ENCODE results near the gene SMR3A. TPM values are rescaled to one million over a fixed set of nuclear protein-coding genes. Genes with fewer than 3 reads are reported as not detected.

The SMR3A gene
- total RNA-seq (2014; rRNA removed; shearing (Covaris generic)): not detected in 2 replicates

GRCh38 chr4:70360460-70360859 is at the start of gene SMR3A:
TSS of gene SMR3A (plus strand) at chr4:70360760. CDS start at chr4:70362116, 1,356 bp downstream.
- no peak for DNase-seq (ENCODE audit: low spot score)

- DNase-seq (ENCODE audit: low spot score): no peak
Measured at GRCh38 chr4:70313736-70314135, 46.8 kb upstream of the SMR3A start.

DNA sequence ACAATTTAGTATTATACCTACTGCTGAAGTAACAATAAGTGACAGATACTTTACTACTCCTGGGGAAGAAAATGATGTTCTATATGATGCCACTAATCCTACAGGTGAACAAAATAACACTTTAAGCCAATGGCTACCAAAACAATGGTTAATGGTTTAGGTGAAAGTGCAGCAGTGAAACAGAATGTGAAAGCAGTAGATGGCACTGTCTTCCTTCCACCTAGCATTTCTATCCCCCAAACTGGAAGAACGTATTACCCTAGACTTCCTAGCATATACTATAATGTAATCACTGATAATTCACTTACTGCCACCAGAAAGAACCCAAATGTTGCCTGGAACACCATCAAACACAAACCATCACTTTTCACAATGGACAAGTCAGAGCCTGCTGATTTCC is 44.6 kb upstream of the SMR3A start:
- no peak for DNase-seq (ENCODE audit: low spot score)

- DNase-seq (ENCODE audit: low spot score): no peak
Measured at GRCh38 chr4:70326052-70326451, 34.5 kb upstream of the SMR3A start.

GRCh38 chr4:70334681-70335080 is 25.9 kb upstream of the SMR3A start, which contains the start of gene CABS1:
TSS of gene CABS1 (plus strand) at chr4:70334981. CDS start at chr4:70335040, 59 bp downstream.
- DNase-seq (ENCODE audit: low spot score): no peak

GRCh38 chr4:70336043-70336442 is 24.5 kb upstream of the SMR3A start:
- no peak for DNase-seq (ENCODE audit: low spot score)

DNA sequence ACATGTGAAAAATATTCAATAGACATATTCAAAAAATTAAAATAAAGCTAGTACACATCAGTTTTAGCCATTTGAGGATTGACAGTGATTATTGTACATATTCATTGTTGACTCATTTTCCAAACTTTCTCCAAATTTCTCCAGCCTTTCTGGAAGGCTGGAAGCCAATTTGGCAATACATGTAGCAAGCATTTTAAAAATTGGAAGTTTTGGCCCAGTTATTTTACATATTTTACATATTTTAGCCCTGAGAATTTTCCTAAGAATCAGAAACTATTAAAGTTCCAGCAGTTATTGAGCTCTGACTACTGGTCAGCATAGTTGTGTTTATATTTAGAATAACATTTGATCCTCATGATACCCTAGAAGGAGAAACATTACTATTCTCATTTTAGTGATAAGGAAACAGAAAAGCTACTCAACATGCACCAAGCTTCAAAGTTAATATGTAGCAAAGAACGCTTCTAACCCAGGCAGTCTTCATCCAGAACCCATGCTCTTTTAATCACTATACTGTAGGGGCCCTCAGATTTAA is 22.6 kb upstream of the SMR3A start:
- DNase-seq (ENCODE audit: low spot score): no peak

DNA sequence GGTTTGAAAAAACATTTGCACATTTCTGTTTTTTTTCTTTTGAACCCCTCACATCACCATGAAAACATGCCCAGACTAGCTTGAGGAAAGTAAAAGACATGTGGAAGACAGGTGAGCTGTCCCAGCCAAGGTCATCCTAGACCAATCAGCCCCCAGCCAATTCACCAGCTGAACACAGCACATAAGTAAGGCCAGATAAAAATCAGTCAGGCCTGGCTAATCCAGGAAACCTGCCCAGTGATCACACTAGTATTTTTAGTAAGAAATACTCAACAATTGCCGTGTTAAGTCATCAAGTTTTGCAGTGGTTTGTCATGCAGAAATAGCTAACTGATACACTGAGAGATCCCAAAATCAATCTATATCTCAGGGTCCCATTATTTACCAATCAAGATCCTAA is 4.4 kb upstream of the SMR3A start:
- DNase-seq (ENCODE audit: low spot score): no peak

- DNase-seq (ENCODE audit: low spot score): no peak
Measured at GRCh38 chr4:70359115-70359661, 1.4 kb upstream of the SMR3A start.

GRCh38 chr4:70364002-70364401 is 3.4 kb downstream of the SMR3A start:
- no peak for DNase-seq (ENCODE audit: low spot score)

GRCh38 chr4:70365479-70365878 is 4.9 kb downstream of the SMR3A start:
- no peak for DNase-seq (ENCODE audit: low spot score)

GRCh38 chr4:70367813-70368212 is 7.3 kb downstream of the SMR3A start:
- DNase-seq (ENCODE audit: low spot score): no peak

GRCh38 chr4:70371987-70372386 is 11.4 kb downstream of the SMR3A start:
- DNase-seq (ENCODE audit: low spot score): no peak

GRCh38 chr4:70372760-70373159 is 12.2 kb downstream of the SMR3A start:
- no peak for DNase-seq (ENCODE audit: low spot score)

GRCh38 chr4:70380578-70380977 is 20.0 kb downstream of the SMR3A start:
- DNase-seq (ENCODE audit: low spot score): no peak

DNA sequence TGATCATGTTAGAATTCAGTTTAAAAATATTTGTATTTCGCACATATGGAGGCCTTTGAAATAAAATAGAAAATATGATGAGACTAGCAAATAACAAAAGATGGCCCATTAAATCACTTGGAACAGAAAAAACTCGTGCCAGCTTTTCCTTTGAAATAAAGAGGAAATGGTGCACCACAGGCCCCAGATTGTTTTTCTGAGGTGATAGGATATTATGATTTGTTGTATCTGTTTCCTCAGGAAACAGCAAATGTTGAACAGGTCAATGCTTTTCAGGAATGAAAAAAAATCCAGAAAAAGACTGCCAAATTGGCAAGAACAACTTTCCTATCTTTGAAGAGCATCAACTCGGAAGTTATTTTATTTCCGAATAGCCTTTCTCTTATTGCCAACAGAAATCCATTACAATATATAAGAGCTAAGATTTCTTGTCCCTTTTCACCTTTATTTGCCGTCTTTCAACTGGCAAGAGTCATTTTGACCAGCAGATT is 22.2 kb downstream of the SMR3A start, which contains the start of gene SMR3B:
TSS of gene SMR3B (plus strand) at position 441 of the 491 bp plus-strand sequence. CDS start 1,380 bp downstream, outside the sequence.
- DNase-seq (ENCODE audit: low spot score): no peak

GRCh38 chr4:70392057-70392776 is 31.7 kb downstream of the SMR3A start:
- DNase-seq (ENCODE audit: low spot score): no peak

DNA sequence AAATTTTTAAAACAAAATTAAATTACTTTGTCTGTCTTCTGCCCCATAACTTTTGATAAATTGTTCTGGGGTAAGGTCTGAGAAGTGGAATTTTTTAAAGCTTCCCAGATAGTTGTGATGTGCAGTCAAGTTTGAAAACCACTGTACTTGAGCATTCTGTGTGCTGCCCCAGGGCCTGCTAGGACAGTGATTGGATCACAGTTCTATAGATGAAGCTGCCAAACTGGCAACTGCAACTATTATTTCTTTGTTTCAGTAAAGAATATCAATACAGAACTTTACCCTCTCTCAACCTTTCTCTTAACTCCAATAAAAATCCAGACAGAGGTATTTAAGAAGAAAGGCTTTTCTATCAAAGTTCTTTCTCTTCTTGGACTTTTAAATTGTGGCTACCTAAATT is 37.0 kb downstream of the SMR3A start, which contains the start of gene OPRPN:
TSS of gene OPRPN (plus strand) at position 361 of the 400 bp plus-strand sequence. CDS start 1,346 bp downstream, outside the sequence.
- DNase-seq (ENCODE audit: low spot score): no peak

GRCh38 chr4:70399319-70399718 is 38.8 kb downstream of the SMR3A start:
- DNase-seq (ENCODE audit: low spot score): no peak

DNA sequence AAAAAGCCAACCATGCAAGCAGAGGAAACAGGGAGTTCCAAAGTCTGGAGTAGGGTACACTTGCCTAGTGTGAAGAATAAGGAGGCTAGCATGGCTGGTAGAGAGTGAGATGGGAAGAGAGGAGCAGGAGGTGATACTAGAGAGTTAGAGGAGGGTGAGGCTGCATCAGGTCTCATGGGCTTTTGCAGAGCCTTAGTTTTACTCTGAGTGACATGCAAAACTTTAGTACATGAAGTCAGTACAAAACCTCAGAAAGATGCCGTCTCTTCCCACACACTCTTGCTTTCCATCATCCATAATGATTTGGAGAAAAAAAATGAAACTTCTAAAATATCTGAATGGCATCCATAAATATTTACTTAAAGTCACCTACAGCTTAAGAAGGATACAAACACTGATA is 42.2 kb downstream of the SMR3A start:
- no peak for DNase-seq (ENCODE audit: low spot score)

DNA sequence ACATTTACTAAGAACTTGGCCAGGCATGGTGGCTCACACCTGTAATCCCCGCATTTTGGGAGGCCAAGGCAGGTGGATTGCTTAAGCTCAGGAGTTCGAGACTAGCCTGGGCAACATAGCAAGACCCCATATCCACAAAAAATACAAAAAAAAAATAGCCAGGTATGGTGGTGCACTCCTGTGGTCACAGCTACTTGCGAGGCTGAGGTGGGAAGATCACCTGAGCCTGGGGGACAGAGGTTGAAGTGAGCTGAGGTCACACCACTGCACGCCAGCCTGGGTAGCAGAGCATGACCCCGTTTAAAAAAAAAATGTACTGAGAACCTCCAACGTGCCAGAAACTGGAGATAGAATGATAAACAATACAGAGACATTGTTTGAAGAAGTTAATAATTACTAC is 45.2 kb downstream of the SMR3A start:
- DNase-seq (ENCODE audit: low spot score): no peak

Measured in H4 (cell line).